ENCODE measurements around the gene KCNA5. TPM values are rescaled to one million over a fixed set of nuclear protein-coding genes. Genes with fewer than 3 reads are reported as not detected.

KCNA5 gene
- not detected for polyA plus RNA-seq (2012; ENCODE audit: insufficient read length, low read depth)

DNA sequence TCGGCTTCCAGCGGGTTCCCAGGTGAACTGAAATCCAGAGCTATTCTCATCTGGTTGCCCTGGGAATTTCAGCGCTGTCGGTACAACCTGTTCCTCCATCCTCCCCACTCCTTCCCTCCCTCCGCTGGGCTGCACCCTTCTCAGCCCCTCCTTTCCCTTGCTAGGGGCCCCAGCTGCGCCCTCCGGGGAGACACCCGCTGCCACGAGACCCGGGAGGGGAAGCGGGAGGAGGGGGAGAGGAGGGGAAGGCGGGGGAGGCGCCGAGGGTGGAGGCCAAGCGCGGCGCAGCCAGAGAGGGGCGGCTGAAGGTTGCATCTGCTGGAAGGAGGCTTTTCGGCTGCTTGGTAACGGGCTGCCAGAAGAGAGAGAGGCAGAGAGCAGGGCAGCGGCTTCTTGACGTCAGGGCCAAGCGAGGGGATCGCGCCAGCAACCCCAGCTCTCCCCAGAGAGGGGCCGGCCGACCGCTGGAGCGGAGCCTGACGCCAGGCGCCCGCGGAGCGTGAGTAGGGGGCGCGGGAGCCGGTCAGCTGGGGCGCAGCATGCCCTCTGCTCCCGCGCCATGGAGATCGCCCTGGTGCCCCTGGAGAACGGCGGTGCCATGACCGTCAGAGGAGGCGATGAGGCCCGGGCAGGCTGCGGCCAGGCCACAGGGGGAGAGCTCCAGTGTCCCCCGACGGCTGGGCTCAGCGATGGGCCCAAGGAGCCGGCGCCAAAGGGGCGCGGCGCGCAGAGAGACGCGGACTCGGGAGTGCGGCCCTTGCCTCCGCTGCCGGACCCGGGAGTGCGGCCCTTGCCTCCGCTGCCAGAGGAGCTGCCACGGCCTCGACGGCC lies at the start of gene KCNA5:
Gene KCNA5 (plus strand): TSS at position 291 of the 831 bp plus-strand sequence. CDS start 269 bp downstream, at position 560.
- TF ChIP-seq POLR2AphosphoS5 (IDR thresholded peaks at IDR 0.05; ENCODE audit: low read depth, low read length) (no peak), TAF1 (IDR thresholded peaks at IDR 0.05; ENCODE audit: borderline replicate concordance, insufficient read depth, low read length) (no peak), FOXP2 (optimal IDR thresholded peaks at IDR 0.05; ENCODE audit: borderline replicate concordance, extremely low read depth, extremely low read length, insufficient read depth) (no peak), SIN3A (IDR thresholded peaks at IDR 0.05; ENCODE audit: borderline replicate concordance, insufficient read depth, low read length) (no peak)
- TF ChIP-seq, protein P1, sequence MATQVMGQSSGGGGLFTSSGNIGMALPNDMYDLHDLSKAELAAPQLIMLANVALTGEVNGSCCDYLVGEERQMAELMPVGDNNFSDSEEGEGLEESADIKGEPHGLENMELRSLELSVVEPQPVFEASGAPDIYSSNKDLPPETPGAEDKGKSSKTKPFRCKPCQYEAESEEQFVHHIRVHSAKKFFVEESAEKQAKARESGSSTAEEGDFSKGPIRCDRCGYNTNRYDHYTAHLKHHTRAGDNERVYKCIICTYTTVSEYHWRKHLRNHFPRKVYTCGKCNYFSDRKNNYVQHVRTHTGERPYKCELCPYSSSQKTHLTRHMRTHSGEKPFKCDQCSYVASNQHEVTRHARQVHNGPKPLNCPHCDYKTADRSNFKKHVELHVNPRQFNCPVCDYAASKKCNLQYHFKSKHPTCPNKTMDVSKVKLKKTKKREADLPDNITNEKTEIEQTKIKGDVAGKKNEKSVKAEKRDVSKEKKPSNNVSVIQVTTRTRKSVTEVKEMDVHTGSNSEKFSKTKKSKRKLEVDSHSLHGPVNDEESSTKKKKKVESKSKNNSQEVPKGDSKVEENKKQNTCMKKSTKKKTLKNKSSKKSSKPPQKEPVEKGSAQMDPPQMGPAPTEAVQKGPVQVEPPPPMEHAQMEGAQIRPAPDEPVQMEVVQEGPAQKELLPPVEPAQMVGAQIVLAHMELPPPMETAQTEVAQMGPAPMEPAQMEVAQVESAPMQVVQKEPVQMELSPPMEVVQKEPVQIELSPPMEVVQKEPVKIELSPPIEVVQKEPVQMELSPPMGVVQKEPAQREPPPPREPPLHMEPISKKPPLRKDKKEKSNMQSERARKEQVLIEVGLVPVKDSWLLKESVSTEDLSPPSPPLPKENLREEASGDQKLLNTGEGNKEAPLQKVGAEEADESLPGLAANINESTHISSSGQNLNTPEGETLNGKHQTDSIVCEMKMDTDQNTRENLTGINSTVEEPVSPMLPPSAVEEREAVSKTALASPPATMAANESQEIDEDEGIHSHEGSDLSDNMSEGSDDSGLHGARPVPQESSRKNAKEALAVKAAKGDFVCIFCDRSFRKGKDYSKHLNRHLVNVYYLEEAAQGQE (IDR thresholded peaks at IDR 0.05; ENCODE audit: insufficient read depth in 1 of 2, low read depth in 2 of 2, low read length in 2 of 2) = no peak

DNA sequence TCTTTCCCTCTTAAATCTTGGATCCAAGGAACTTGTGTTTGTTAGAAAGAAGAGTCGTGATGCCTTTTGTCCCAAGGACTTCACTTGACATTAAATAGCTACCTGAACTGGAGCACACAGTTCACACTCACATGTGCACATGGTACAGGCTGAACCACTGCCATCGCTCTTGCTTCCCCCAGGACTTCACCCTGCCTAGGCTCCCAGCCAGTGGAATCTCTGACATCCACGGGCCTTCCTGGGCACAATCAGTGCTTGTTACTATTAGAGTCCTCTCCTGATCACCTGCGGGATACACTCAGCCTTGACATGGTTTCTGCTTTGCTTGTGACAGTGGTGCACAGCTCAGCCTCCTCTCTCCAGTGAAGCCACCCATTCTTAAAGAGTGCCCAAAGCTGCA lies 49.1 kb upstream of the KCNA5 start:
- no peak for TF ChIP-seq TAF1 (IDR thresholded peaks at IDR 0.05; ENCODE audit: borderline replicate concordance, insufficient read depth, low read length)

DNA sequence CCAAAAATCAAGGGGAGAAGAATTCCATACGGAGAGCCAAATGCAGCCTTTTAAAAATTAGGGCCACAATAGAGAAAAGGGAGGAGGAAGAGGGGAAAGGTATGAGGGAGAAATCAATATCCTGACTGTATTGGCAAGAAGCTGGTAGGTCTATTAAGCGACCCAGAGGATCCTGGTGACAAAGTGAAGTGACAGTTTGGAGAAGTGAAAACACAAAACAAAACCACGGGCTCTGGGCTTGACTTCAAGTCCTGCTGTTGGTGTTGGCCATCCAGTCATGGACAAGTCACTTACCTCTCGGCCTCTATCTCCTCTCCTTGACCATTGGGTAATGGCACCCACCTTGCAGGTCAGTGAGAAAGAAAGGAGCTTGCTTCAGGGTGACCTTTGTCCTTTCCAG lies 47.0 kb upstream of the KCNA5 start:
- TF ChIP-seq, protein P1 (IDR thresholded peaks at IDR 0.05; ENCODE audit: insufficient read depth in 1 of 2, low read depth in 2 of 2, low read length in 2 of 2) = no peak
- TF ChIP-seq SIN3A (IDR thresholded peaks at IDR 0.05; ENCODE audit: borderline replicate concordance, insufficient read depth, low read length) (no peak), FOXP2 (optimal IDR thresholded peaks at IDR 0.05; ENCODE audit: borderline replicate concordance, extremely low read depth, extremely low read length, insufficient read depth) (no peak), TAF1 (IDR thresholded peaks at IDR 0.05; ENCODE audit: borderline replicate concordance, insufficient read depth, low read length) (no peak), POLR2AphosphoS5 (IDR thresholded peaks at IDR 0.05; ENCODE audit: low read depth, low read length) (no peak)

DNA sequence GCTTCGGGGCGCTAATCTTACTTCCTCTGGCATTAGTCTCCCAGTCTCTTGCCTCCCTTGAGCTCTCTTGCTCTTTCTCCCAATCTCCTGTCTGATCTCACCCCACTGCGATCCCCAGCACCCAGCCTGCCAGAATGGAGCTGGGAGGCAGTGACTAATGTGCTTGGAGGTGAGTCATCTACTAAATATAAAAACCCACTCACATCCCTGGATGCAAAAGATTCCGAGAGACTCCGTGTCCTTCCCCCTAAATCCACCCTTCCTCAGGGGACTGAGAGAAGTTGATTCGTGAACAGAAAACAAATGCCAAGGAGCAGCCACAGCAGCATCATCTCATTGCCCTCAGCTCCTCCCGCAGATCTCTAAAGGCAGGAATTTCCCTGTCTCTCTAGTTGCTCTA lies 45.7 kb upstream of the KCNA5 start:
- TF ChIP-seq TAF1 (IDR thresholded peaks at IDR 0.05; ENCODE audit: borderline replicate concordance, insufficient read depth, low read length) (no peak), FOXP2 (optimal IDR thresholded peaks at IDR 0.05; ENCODE audit: borderline replicate concordance, extremely low read depth, extremely low read length, insufficient read depth) (no peak), SIN3A (IDR thresholded peaks at IDR 0.05; ENCODE audit: borderline replicate concordance, insufficient read depth, low read length) (no peak), POLR2AphosphoS5 (IDR thresholded peaks at IDR 0.05; ENCODE audit: low read depth, low read length) (no peak)
- TF ChIP-seq, protein P1 (IDR thresholded peaks at IDR 0.05; ENCODE audit: insufficient read depth in 1 of 2, low read depth in 2 of 2, low read length in 2 of 2) = no peak

DNA sequence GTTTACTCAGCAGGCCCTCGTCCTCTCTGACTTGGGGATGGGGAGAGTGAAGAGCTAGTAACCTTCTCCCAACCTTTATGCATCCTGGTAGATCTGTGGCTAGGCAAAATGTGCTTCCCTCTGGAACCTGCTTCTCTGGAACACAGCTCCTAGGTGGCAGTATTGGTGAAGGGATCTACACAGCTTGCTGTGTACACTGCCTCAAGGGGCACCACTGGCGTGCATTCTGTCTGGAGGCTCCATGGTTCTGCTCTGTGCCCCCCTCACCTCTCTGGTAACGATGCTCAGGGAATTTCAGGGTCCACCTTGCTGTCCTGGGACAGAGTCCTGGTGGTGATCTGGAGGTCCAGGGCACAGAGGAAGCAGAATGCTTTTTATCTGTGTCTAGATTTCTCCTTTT lies 43.5 kb upstream of the KCNA5 start:
- TF ChIP-seq FOXP2 (optimal IDR thresholded peaks at IDR 0.05; ENCODE audit: borderline replicate concordance, extremely low read depth, extremely low read length, insufficient read depth) = no peak
- no peak for TF ChIP-seq POLR2AphosphoS5 (IDR thresholded peaks at IDR 0.05; ENCODE audit: low read depth, low read length)
- no peak for TF ChIP-seq TAF1 (IDR thresholded peaks at IDR 0.05; ENCODE audit: borderline replicate concordance, insufficient read depth, low read length)
- no peak for TF ChIP-seq SIN3A (IDR thresholded peaks at IDR 0.05; ENCODE audit: borderline replicate concordance, insufficient read depth, low read length)
- TF ChIP-seq, protein P1 (IDR thresholded peaks at IDR 0.05; ENCODE audit: insufficient read depth in 1 of 2, low read depth in 2 of 2, low read length in 2 of 2) = no peak
